ENCODE data around the gene SPDL1. TPM values are rescaled to one million over a fixed set of nuclear protein-coding genes. Genes with fewer than 3 reads are reported as not detected.
A peak's percentile ranks its signal among the peaks of the same experiment; 100 is the strongest.

The SPDL1 gene
- total RNA-seq, 2 experiments from 2014 or later, result 40.3 to 56.6 TPM

- no peaks in the 10 kb centered on the region for H3K36me3 Mint-ChIP-seq (ENCODE audit: low read depth)
- ChIA-PET CTCF (interaction anchor here (0.8 to 1.5 kb wide), 2 partner anchors 9 to 36 kb away, joined by 3 read pairs; no protein-coding TSS in a partner anchor), POLR2A (interaction anchor here (0.6 kb wide), 1 partner anchor 382 kb away, joined by 3 read pairs; no protein-coding TSS in a partner anchor)
- intact Hi-C loops (cut with DNase I, micrococcal nuclease), result no loop called here
- H3K4me1 Mint-ChIP-seq, result no peaks in the 10 kb centered on the region
- no peak for DNase-seq
- ATAC-seq, result no peak
- no peak overlapping the region for H3K4me3 Mint-ChIP-seq
- H3K9me3 Mint-ChIP-seq (ENCODE audit: low read depth), result no peaks in the 10 kb centered on the region
- no peak overlapping the region for H3K27ac Mint-ChIP-seq
- H3K27me3 Mint-ChIP-seq, result peaks cover 42% of the 10 kb centered on the region
These were observed 9.4 kb upstream of the SPDL1 start for GRCh38 chr5:169574134-169574646.

- peaks cover 31% of the 10 kb centered on the region for H3K27me3 Mint-ChIP-seq
- intact Hi-C loops (cut with DNase I, micrococcal nuclease), result no loop called here
- H3K9me3 Mint-ChIP-seq (ENCODE audit: low read depth), result no peaks in the 10 kb centered on the region
- DNase-seq, result no peak
- H3K36me3 Mint-ChIP-seq (ENCODE audit: low read depth), result no peaks in the 10 kb centered on the region
- H3K4me1 Mint-ChIP-seq, result peaks cover 6% of the 10 kb centered on the region
- H3K4me3 Mint-ChIP-seq, result no peak overlapping the region
- ChIA-PET CTCF (interaction anchor here (0.6 kb wide), 1 partner anchor 19 kb away, joined by 3 read pairs; no protein-coding TSS in a partner anchor), POLR2A (no interaction called here)
- H3K27ac Mint-ChIP-seq, result no peak overlapping the region
- ATAC-seq, result peak; percentile 47
These were observed 7.4 kb upstream of the SPDL1 start for GRCh38 chr5:169576181-169576598.

- CTCF ChIA-PET, result no interaction called here
- DNase-seq, result peak; percentile 13
- Mint-ChIP-seq H3K4me1 (peaks cover 19% of the 10 kb centered on the region), H3K27me3 (peaks cover 26% of the 10 kb centered on the region), H3K36me3 (ENCODE audit: low read depth) (no peaks in the 10 kb centered on the region), H3K4me3 (no peak overlapping the region), H3K27ac (no peak overlapping the region), H3K9me3 (ENCODE audit: low read depth) (no peaks in the 10 kb centered on the region)
- intact Hi-C loops (cut with DNase I, micrococcal nuclease), result no loop called here
- POLR2A ChIA-PET, result interaction anchor here (0.6 kb wide), 1 partner anchor 10 kb away, joined by 3 read pairs; no protein-coding TSS in a partner anchor
- no peak for ATAC-seq
These were observed 5.6 kb upstream of the SPDL1 start for GRCh38 chr5:169577951-169578350.

GRCh38 chr5:169580964-169581363 lies 2.6 kb upstream of the SPDL1 start:
- ChIA-PET CTCF (interaction anchor here (0.6 to 2.9 kb wide), 16 partner anchors 12 to 904 kb away, joined by 3 to 13 read pairs (median 4); partner anchors contain the start of gene DOCK2), POLR2A (no interaction called here)
- ATAC-seq, result no peak
- Mint-ChIP-seq H3K4me1 (peaks cover 31% of the 10 kb centered on the region), H3K36me3 (ENCODE audit: low read depth) (no peaks in the 10 kb centered on the region), H3K27me3 (peaks cover 12% of the 10 kb centered on the region), H3K4me3 (no peak overlapping the region), H3K9me3 (ENCODE audit: low read depth) (no peaks in the 10 kb centered on the region), H3K27ac (no peak overlapping the region)
- intact Hi-C loops (cut with DNase I, micrococcal nuclease), result loop anchor here (1.0 to 10.0 kb wide), 15 partner anchors 34 to 1806 kb away; partner anchors contain the start of genes NPM1 (in 1 of the 2), PANK3 (in 1 of the 2) and RARS1 (in 1 of the 2)
- no peak for DNase-seq

- H3K4me1 Mint-ChIP-seq, result peaks cover 38% of the 10 kb centered on the region
- H3K27me3 Mint-ChIP-seq, result peaks cover 7% of the 10 kb centered on the region
- peaks cover 2% of the 10 kb centered on the region for H3K36me3 Mint-ChIP-seq (ENCODE audit: low read depth)
- no peak overlapping the region for H3K27ac Mint-ChIP-seq
- ATAC-seq (peak; percentile 34), DNase-seq (peak; percentile 80)
- no peaks in the 10 kb centered on the region for H3K9me3 Mint-ChIP-seq (ENCODE audit: low read depth)
- CTCF ChIA-PET, result interaction anchor here (0.6 to 2.9 kb wide), 9 partner anchors 12 to 1362 kb away, joined by 3 to 13 read pairs (median 4); no protein-coding TSS in a partner anchor
- no peak overlapping the region for H3K4me3 Mint-ChIP-seq
- POLR2A ChIA-PET, result no interaction called here
- intact Hi-C loops (cut with DNase I, micrococcal nuclease), result loop anchor here (1.0 to 10.0 kb wide), 16 partner anchors 35 to 1806 kb away; partner anchors contain the start of genes NPM1 (in 1 of the 2), PANK3 (in 1 of the 2) and RARS1 (in 1 of the 2)
These were observed 1.9 kb upstream of the SPDL1 start for GRCh38 chr5:169581580-169582227.

- CTCF ChIA-PET, result interaction anchor here (0.8 to 1.7 kb wide), 5 partner anchors 12 to 596 kb away, joined by 3 to 5 read pairs (median 4); no protein-coding TSS in a partner anchor
- POLR2A ChIA-PET, result interaction anchor here (1.2 kb wide), 2 partner anchors 55 to 222 kb away, joined by 14 to 15 read pairs; partner anchors contain the start of gene DOCK2
- Mint-ChIP-seq H3K4me1 (peaks cover 38% of the 10 kb centered on the region), H3K9me3 (ENCODE audit: low read depth) (no peaks in the 10 kb centered on the region), H3K4me3 (peak overlapping the region; percentile 93), H3K36me3 (ENCODE audit: low read depth) (peaks cover 2% of the 10 kb centered on the region), H3K27me3 (no peaks in the 10 kb centered on the region), H3K27ac (peak overlapping the region; percentile 87)
- intact Hi-C loops (cut with DNase I, micrococcal nuclease), result loop anchor here (1.0 to 10.0 kb wide), 13 partner anchors 54 to 1804 kb away; partner anchors contain the start of genes DOCK2 (in 2 of the 2), PANK3 (in 2 of the 2), RARS1 (in 2 of the 2) and NPM1 (in 1 of the 2)
- ATAC-seq, result no peak
- no peak for DNase-seq
These were observed 511 bp upstream of the SPDL1 start for GRCh38 chr5:169583101-169583423.

GRCh38 chr5:169584998-169585451 lies 1.5 kb downstream of the SPDL1 start:
- no peaks in the 10 kb centered on the region for H3K27me3 Mint-ChIP-seq
- peaks cover 38% of the 10 kb centered on the region for H3K4me1 Mint-ChIP-seq
- intact Hi-C loops (cut with DNase I, micrococcal nuclease), result loop anchor here (1.0 to 10.0 kb wide), 9 partner anchors 8 to 1802 kb away; partner anchors contain the start of genes NPM1 (in 1 of the 2), PANK3 (in 1 of the 2) and RARS1 (in 1 of the 2)
- peaks cover 17% of the 10 kb centered on the region for H3K36me3 Mint-ChIP-seq (ENCODE audit: low read depth)
- H3K27ac Mint-ChIP-seq, result no peak overlapping the region
- no peaks in the 10 kb centered on the region for H3K9me3 Mint-ChIP-seq (ENCODE audit: low read depth)
- no peak for ATAC-seq
- peak overlapping the region; percentile 93 for H3K4me3 Mint-ChIP-seq
- no peak for DNase-seq
- ChIA-PET CTCF (interaction anchor here (0.9 kb wide), 1 partner anchor 8 kb away, joined by 3 read pairs; no protein-coding TSS in a partner anchor), POLR2A (no interaction called here)

- CTCF ChIA-PET, result interaction anchor here (0.8 kb wide), 1 partner anchor 16 kb away, joined by 3 read pairs; no protein-coding TSS in a partner anchor
- H3K4me3 Mint-ChIP-seq, result no peak overlapping the region
- H3K27me3 Mint-ChIP-seq, result no peaks in the 10 kb centered on the region
- POLR2A ChIA-PET, result no interaction called here
- H3K9me3 Mint-ChIP-seq (ENCODE audit: low read depth), result no peaks in the 10 kb centered on the region
- peaks cover 55% of the 10 kb centered on the region for H3K36me3 Mint-ChIP-seq (ENCODE audit: low read depth)
- DNase-seq (no peak), ATAC-seq (no peak)
- peaks cover 10% of the 10 kb centered on the region for H3K4me1 Mint-ChIP-seq
- H3K27ac Mint-ChIP-seq, result no peak overlapping the region
- intact Hi-C loops (cut with DNase I, micrococcal nuclease), result no loop called here
These were observed 7.0 kb downstream of the SPDL1 start for GRCh38 chr5:169590602-169591001.

GRCh38 chr5:169591636-169592035 lies 8.1 kb downstream of the SPDL1 start:
- intact Hi-C loops (cut with DNase I, micrococcal nuclease), result no loop called here
- H3K4me3 Mint-ChIP-seq, result no peak overlapping the region
- DNase-seq (no peak), ATAC-seq (no peak)
- no peak overlapping the region for H3K27ac Mint-ChIP-seq
- peaks cover 60% of the 10 kb centered on the region for H3K36me3 Mint-ChIP-seq (ENCODE audit: low read depth)
- ChIA-PET CTCF (no interaction called here), POLR2A (no interaction called here)
- peaks cover under 1% of the 10 kb centered on the region for H3K4me1 Mint-ChIP-seq
- H3K9me3 Mint-ChIP-seq (ENCODE audit: low read depth), result no peaks in the 10 kb centered on the region
- no peaks in the 10 kb centered on the region for H3K27me3 Mint-ChIP-seq

GRCh38 chr5:169592937-169593650 lies 9.5 kb downstream of the SPDL1 start:
- H3K27ac Mint-ChIP-seq, result no peak overlapping the region
- ATAC-seq, result no peak

More at GRCh38 chr5:169592937-169593650, 9.5 kb downstream of the SPDL1 start:
- H3K9me3 Mint-ChIP-seq (ENCODE audit: low read depth), result no peaks in the 10 kb centered on the region
- ChIA-PET CTCF (interaction anchor here (0.6 to 1.0 kb wide), 5 partner anchors 8 to 1225 kb away, joined by 3 to 4 read pairs (median 3); partner anchors contain the start of gene DOCK2), POLR2A (no interaction called here)
- no peaks in the 10 kb centered on the region for H3K27me3 Mint-ChIP-seq
- H3K4me1 Mint-ChIP-seq, result no peaks in the 10 kb centered on the region
- H3K4me3 Mint-ChIP-seq, result no peak overlapping the region
- H3K36me3 Mint-ChIP-seq (ENCODE audit: low read depth), result peaks cover 71% of the 10 kb centered on the region
- intact Hi-C loops (cut with DNase I, micrococcal nuclease), result loop anchor here in 1 of 2 experiments (1.0 kb wide), 1 partner anchor 9 kb away; no protein-coding TSS in a partner anchor
- DNase-seq, result no peak
